ENCODE data around the gene USO1.
"Not testable (repeated sequence)": the region's sequence is repeated elsewhere in the genome, so short reads cannot be mapped to it uniquely, and the experiment has no call there.

USO1 gene

DNA sequence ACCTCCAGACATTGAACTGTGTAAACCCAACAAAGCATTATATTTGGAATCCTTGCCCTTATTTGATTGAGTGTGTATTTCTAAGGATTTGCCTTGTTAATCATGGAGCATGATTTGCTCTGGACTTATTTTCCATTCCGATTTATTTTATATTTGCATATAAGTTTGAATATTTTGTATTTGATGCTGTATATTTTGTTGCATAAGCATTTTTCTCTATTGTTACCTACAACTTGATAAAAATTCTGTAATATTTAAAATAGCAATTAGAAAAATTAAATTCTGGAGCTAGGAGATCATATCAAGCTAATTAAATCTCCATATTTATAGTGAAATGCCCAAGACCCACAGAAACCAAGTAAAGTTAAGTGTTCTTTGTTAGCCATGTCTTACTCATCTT is 47.2 kb downstream of the USO1 start:
- no peak for DNase-seq (ENCODE audit: low read depth)

DNA sequence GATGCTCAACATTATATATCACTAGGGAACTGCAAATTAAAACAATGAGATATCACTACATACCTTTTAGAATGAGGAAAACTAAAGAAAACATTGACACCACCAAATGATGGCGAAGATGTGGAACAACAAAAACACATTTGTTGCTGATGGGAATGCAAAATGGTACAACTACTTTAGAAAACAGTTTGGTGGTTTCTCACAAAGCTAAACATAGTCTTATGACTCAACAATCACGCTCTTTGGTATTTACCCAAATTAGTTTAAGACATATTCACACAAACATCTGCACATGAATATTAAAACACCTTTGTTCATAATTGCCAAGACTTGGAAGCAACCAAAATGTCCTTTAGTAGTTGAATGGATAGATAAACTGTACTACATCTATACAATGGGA is 53.2 kb downstream of the USO1 start:
- DNase-seq (ENCODE audit: low read depth) = no peak

DNA sequence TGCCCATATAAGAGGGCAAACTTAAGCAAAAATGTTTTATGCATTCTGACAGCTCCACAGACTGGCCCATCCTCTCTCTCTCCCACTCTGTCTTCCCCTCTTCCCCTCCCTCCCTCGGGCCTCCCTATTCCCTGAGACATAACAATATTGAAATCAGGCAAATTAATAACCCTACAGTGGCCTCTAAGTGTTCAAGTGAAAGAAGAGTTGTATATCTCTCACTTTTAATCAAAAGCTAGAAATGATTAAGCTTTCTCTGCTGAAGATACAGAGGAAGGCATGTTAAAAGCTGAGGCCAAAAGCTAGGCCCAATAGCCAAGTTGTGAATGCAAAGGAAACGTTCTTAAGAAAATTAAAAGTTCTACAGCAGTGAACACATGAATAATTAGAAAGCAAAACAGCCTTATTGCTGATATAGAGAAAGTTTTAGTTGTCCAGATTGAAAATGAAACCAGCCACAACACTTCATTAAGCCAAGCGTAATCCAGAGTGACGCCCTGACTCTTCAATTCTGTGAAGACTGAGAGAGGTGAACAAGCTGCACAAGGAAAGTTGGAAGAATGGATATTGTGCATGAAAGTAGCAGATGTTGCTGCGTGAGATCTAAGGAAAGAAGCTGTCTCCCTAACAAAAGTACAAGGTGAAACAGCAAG is 54.9 kb downstream of the USO1 start:
- DNase-seq (ENCODE audit: low read depth) = no peak

DNA sequence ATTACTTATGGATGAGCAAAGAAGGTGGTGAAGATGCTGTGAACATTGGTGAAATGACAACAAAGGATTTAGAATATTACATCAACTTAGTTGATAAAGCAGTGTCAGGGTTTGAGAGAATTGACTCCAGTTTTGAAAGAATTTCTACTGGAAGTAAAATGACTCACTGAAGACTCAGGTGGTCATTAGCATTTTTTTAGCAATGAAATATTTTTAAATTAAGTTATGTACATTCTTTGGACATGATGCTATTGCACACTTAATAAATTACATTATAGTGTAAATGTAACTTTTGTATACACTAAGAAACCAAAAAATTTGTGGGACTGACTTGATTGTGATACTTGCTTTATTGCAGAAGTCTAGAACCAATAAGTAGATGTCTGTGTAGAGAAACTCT is 56.9 kb downstream of the USO1 start:
- no peak for DNase-seq (ENCODE audit: low read depth)

DNA sequence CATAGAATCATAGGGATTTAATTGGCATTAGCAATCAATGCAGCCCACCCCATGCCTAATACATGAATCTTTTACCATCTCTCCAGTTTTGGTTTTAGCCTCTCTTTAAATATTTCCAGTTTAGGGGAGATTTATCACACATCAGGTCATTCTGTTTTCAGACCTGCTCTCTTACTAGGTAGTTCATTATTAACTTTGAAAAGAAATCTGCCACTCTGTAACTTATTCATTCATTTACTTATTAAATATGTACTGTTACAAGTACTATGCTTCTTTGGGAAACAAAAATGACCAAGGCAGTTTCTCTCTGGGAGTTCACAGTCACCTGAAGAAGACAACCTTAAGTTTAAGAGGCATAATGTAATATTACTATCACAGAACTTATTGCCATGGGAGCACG is 62.1 kb downstream of the USO1 start:
- DNase-seq (ENCODE audit: low read depth) = no peak

DNA sequence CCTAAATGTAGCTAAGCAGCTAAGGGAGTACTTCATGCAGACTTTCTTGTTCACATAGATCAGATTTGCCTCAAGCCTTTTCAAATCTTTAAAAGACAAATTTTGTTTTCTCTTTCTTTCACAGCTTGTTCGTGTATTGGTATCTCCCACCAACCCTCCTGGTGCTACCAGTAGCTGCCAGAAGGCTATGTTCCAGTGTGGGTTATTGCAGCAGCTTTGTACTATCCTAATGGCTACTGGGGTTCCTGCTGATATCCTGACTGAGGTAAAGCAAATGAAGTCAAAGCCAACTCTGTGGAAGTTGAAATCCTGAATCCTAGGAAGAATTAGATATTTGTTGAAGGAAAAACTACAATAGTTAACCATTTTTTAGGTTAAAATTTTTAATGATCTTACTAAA is 62.6 kb downstream of the USO1 start:
- no peak for DNase-seq (ENCODE audit: low read depth)

DNA sequence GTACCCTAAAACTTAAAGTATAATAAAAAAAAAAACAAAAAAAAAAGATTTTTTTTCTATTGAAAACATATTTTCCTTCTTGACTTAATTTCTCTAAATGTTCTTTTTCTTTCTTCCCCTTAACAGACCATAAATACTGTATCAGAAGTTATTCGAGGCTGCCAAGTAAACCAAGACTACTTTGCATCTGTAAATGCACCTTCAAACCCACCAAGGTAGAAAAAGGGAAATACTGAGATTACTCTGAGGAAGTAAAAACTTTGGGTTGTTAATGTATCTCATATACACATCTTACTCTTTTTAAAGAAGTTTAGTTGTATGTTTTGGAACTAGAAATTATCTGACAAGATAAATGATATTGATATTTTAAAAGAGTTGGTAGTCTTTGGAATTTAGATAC is 65.6 kb downstream of the USO1 start:
- DNase-seq (ENCODE audit: low read depth) = no peak

DNA sequence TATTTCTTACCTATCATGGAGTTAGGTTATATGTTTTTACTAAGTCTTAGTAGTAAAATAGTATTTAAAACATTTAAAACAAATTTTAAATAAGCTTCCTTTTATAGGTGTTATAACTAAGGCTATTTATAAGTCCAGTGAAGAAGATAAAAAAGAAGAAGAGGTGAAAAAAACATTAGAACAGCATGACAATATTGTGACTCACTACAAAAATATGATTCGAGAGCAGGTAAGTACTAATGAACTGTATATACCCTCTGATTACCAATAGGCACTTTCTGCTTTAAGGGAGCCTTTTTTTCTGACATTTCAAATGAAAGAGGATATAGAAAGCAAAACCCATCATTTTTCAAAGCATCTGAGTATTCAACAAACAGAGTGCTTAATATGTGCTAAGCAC is 76.6 kb downstream of the USO1 start:
- DNase-seq (ENCODE audit: low read depth) = peak; percentile 14

DNA sequence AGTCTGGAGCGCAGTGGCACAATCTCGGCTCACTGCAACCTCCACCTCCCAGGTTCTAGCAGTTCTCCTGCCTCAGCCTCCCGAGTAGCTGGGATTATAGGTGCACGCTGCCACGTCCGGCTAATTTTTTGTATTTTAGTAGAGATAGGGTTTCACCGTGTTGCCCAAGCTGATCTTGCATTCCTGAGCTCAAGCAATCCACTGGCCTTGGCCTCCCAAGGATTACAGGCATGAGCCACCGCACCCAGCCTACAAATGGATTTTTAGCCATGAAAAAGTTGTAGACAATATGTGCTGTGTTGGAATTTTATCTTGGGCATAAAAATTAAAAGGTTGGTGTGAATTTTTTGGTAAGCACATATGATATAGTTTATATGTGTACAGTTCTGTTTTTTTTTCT is 81.7 kb downstream of the USO1 start:
- not testable (repeated sequence) for DNase-seq (ENCODE audit: low read depth)

DNA sequence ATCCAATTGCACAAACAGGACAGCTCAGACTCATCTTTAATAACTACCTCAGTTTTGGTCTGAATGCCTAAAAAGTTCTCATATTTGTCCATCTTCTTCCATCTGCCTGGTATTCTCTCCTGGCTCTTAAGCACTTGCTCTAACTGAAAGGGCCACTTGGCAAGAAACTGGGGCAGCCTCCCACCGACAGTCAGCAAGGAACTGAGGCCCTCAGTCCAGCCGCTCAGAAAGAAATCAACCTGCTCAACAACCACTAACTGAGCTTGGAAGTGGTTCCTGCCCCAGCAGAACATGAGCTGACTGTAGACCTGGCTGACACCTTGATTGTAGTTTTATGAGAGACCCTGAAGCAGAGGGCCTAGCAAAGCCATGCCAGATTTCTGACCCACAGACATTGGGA is 93.5 kb downstream of the USO1 start:
- no peak for DNase-seq (ENCODE audit: low read depth)

DNA sequence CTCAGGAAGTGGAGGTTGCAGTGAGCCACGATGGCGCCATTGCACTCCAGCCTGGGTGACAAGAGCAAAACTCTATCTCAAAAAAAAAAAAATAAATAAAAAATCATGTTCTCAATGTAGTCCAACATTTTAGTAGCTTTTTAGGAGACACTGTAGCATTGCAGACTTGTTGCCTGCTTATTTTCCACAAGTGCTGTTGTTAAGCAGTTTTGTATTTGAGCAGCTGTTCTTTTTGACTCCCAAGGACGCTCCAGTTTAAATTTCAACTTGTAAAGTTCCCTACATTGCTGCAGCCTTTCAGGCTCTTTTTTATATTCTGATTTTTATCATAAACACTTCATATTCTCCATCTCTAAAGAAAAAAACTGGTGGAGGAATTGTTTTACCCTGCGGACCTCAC is 94.7 kb downstream of the USO1 start:
- DNase-seq (ENCODE audit: low read depth) = no peak

DNA sequence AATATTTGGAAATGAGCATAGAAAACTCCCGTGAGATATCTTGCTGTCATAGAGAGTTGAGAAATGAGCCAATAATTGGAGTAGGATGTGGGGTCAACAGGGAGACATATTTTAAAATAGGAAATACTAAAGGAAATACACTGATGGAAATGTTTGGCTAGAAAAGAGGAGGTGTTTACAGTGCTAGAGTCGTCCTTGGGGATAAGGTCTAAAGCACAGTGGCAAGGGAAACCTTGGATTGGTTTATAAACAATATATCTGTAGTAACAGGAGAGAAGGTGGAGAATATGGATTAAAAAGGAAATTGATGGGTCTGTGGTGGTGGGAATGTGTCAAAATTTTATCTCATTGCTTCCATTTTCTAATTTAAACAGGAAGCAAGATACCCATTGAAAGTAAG is 95.8 kb downstream of the USO1 start:
- DNase-seq (ENCODE audit: low read depth) = no peak

DNA sequence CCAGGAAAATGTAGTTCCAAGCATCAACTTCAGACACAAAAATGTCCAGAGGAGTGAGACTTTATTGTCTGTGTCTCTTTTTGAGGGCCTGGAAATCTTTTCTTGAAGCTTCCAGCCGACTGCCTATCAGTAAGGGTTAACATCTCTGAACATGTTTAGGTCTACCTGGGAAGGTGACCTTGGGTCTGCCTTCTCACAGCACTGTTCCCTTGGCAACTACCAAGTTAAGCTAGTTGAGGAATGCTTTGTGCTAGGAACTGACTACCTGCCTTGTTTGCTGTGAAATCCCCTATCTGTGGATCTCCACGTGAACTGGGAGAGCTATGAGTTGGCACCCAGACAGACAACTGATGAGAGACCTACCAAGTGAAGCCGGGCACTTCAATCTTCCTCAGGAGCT is 96.3 kb downstream of the USO1 start:
- no peak for DNase-seq (ENCODE audit: low read depth)

DNA sequence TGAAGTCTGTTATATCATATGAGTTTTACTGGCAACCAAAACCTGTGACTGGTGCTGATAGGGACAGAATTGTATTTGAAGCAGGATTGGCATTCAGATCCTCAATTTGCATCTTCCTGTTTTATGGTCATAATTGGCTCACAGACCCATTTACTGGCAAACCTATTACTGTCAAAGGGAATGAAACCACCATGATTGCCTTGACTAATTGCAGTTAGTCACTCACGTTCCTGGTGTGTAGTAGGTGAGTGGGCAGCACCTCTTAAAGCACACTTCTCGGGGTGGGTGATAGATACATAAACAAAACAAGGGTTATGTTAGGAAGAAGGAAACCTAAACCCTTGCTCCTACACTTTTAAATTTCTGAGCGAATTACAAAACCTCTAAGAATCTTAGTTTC is 96.8 kb downstream of the USO1 start:
- DNase-seq (ENCODE audit: low read depth) = no peak

DNA sequence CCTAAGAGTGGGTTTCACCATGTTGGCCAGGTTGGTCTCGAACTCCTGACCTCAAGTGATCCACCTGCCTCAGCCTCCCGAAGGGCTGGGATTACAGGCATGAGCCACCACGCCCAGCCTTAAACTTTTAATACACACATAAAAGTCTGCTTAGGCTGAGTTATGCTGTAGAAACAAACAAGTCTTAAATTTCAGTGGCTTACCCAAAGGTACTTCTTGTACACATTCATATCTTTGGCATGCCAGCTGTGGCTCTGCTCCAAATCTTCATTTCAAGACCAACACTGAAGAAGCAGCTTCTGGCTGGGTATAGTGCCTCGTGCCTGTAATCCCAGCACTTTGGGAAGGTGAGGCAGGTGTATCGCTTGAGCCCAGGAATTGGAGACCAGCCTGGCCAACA is 97.6 kb downstream of the USO1 start:
- no peak for DNase-seq (ENCODE audit: low read depth)

DNA sequence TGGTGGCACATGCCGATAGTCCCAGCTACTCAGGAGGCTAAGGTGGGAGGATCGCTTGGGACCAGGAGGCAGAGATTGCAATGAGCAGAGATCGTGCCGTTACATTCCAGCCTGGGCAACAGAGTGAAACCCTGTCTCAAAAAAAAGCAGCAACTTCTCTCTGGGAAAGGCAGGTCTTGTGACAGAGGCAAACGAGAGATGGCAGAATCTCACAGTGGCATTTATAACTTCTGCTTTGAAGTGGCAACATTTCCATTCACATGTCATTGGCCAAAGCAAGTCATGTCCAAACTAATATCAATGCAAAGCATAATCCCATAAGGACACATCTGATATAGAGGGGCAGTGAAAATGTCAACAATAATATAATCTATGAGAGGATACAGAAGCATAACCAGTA is 98.0 kb downstream of the USO1 start:
- DNase-seq (ENCODE audit: low read depth) = no peak

DNA sequence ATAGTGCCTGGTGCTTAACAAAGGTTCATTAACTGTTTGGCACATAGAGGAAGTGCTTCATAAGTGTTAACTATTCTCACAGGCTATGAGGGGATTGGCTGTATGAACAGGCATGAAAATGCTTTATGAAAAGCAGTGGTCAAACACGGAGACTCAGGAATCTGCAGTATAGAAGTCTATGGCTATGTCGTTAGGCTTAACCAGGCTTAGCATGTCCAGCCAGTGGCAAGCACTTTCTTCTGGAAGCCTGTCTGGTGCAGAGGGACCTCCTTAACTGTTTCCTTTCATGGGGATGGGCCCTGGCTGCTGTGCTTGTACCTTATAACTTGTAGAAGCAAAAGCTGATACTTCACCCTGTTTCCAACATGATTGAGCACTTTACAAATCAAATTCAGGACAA is 99.4 kb downstream of the USO1 start:
- DNase-seq (ENCODE audit: low read depth) = no peak

DNA sequence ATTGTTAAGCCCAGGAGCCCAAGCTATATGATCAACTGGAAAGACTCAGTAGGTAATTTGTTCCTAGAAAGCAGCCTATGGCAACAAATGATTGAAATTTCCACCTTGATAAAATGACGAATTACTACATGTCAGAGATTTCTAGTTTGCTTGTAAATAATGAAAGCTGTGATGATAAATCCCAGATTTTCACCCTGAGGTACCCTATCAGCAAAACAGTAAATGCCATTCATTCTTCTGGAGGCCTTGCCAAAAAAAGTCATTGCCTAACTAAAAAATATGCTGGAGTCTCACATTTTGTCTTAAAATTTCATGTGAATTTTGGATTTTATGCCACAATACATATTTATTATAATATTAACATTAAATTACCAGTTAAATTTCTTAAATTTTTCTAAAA is 106.5 kb downstream of the USO1 start:
- DNase-seq (ENCODE audit: low read depth) = no peak

DNA sequence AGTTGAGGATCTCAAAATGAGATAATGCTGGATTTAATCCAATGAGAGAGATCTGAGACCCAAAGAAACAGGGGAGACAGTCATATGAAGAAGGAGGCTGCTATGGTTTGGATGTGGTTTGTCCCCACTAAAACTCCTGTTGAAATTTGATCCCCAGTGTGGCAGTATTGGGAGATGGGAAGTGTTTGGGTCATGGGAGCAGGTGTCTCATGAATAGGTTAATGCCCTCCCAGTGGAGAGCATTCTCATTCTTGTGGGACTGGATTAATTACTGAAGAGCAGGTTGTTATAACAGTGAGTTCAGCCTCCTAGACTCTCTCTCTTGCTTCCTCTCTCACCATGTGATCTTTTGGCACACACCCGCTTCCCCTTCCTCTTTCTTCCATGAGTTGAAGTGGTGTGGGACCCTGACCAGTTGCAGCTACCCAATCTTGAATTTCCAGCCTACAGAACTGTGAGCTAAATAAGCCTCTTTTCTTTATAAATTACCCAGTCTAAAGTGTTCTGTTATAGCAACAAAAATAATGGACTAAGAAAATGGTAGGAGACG is 107.6 kb downstream of the USO1 start:
- DNase-seq (ENCODE audit: low read depth) = no peak

DNA sequence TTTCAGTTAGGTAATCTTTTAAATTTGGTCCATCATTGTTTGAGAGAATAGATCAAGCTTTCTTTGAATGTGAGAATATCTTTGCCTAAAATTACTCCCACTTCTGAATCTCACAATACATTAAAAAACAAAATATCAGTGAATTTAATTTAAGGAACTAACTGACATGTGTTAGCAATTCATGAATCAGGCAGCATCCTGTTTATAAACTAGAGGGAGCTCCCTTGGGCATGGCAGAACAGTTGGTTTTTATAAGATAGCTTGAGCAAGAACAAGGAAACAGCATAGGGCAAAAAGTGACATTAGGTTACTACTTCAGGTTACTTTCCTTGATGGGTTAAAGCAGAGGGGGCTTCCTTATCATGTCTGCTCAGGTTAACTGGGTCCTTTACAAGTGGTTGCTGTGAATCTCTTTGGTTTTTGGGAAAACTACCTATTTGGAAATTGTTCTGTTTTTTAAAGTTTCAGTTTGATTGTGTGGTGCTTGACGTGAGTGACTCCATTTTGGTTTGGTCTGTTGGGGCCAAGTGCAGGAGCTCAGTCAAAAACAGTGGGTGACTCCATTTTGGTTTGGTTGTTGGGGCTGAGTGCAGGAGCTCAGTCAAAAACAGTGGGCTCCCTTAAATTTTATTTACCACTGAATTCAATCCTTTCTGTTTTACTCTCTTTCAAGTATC is 109.9 kb downstream of the USO1 start:
- DNase-seq (ENCODE audit: low read depth) = no peak

DNA sequence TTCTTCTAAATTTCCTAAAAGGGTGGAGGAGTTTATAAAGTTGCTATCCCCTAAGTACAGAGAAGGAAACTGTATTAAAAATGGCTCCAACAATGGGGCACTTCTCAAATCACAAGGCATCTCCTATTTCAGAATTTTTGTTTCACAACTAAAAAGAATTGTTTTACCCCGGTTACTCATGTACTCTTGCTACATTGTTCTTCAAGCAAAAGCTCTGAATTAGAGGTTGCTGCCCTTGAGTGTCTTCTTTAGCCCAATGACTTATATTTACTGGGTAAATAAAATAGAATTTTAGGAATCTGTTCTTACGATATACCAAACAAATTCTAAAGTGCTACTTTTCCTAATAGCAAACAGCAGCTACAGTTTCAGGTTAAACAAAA is 110.4 kb downstream of the USO1 start:
- DNase-seq (ENCODE audit: low read depth) = no peak

DNA sequence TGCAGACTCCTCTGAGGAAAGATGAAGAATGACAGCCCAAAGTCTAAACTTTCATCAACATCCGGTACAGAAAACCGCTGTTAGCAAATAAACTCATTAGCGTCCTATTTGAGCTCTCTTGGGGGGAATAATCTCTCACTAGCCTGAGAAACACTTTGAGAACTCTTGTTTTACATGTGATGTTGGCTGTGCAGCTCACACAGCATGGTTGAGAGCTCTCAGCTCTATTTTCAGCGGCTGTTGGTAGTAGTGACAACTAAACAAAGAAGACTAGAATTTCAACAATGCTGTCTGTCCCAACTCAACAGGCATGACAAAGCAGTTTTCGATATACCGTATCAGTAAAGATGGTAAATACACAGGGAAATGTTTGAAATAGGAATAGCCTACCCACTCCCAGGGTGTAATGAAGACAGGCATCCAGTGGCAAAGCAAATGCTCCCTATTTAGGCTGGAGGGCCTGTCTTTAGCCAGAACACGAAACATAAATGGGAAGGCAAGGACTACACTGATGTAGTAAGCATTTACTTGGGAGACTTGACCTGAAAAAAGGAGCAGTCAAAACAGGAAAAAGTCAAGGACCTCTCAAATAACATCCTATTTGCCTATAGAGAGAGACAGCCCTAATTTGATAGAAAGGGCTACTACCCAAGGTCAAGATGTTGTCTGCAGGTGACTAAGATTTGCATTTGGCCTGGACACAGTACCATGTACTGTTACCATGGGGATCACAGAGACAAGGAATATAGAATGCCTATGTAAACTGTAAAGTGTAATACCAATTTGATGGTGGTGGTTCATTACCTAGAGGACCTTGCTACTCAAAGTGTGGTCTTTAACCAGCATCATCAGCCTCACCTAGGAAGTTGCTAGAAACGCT is 117.5 kb downstream of the USO1 start:
- no peak for DNase-seq (ENCODE audit: low read depth)

DNA sequence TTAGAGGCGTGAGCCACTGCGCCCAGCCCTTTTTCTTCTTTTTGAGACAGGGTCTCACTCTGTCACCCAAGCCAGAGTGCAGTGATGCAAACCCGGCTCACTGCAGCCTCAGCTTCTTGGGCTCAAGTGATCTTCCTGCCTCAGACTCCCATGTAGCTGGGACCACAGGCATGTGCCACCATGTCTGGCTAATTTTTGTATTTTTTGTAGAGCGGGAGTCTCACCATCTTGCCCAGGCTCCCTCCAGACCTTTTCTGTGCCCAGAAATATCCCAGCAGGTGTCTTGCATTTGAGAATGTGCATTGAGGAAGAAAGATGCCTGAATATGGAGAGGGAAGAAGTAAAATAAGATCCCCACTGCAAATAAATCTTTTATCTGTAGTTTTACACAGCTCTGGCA is 119.2 kb downstream of the USO1 start:
- no peak for DNase-seq (ENCODE audit: low read depth)

All from non-pigmented ciliary epithelial cell (primary cell).